Stimulated activated CD4-positive, alpha-beta T cell treated with anti-CD3 and anti-CD28 coated beads, TNF-alpha, amount 100 ng/mL, for 1 hour (primary cell): ENCODE data around the gene MICALL2.
A peak's percentile ranks its signal among the peaks of the same experiment; 100 is the strongest.

Experiments used
- DNase-seq, 3 donors: peaks; one replicate each; pipeline ENCODE4 v3.0.0-alpha.2; 2020; ENCODE audit warnings: low read depth in 3 of 3, low spot score in 1 of 3

MICALL2 gene

GRCh38 chr7:1493571-1493970 lies 34.3 kb upstream of the MICALL2 start:
- no peak for DNase-seq

DNA sequence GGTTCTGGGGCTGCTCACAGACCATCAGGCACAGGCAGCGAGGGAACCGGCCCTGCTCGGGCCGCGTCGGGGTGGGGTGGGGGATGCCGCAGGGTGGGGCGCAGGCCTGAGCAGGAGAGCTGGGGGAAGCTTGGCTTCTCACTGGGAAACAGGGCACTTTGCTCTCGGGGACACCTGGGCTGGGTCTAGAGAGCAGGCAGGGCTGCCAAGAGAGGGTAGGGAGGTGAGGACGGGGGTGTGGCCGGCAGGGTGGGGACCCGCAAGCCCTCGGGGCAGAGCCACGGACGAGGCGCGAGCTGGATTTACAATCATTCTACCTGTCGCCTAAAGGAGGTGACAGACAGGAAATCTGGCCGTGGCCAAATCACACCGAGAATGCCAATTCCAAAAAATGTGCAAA lies 33.9 kb upstream of the MICALL2 start:
- DNase-seq = no peak

DNA sequence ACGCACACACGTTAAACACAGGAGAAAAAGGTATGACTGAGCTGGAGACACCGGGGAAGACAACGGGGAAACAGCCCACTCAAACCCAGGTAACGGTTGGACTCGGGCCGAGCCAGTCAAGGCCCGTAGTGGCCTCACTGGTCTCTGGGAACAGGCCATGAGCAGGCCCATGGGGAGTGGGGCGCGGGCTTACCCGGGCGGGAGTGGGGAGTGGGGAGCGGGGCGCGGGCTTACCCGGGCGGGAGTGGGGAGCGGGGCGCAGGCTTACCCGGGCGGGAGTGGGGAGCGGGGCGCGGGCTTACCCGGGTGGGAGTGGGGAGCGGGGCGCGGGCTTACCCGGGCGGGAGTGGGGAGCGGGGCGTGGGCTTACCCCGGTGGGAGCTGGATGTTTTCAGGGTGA lies 33.4 kb upstream of the MICALL2 start:
- no peak for DNase-seq

DNA sequence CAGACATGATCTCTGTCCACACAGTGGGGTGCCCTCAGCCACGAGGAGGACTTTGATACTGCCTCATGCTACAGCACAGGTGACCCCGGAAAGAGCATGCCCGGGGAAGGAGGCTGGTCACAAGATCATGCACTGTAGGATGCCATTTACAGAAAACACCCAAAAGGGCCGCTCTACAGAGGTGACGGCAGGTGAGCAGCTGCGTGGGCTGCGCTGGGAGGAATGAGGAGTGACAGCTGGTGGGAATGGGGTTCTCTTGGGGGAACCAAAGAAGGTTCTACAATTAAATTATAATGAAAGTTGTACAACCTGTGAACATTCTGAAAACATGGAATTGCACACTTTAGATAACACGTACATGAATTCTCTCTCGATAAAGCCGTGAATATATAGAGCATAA lies 33.0 kb upstream of the MICALL2 start:
- DNase-seq = no peak

- DNase-seq = no peak
Measured at GRCh38 chr7:1490837-1491236, 31.6 kb upstream of the MICALL2 start.

DNA sequence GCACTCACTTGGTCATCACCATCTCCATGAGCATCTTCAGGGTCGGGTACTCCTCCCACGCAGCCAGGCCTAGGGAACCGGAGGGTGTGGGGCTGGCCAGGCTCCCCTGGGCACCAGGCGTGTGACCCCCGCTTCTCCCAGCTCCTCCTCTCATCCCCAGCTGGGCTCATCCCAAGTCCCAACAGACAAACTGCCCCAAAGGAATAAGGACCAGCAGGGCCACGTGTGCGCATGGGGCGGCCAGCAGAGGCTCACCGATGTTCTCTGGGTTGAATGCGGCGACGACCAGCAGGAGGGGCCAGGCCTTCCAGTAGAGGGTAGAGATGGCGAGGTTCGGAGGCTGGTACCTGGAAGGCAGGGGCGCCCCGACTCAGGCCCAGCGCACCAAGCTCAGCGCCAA lies 30.1 kb upstream of the MICALL2 start:
- no peak for DNase-seq

GRCh38 chr7:1488016-1488415 lies 28.7 kb upstream of the MICALL2 start:
- no peak for DNase-seq

DNA sequence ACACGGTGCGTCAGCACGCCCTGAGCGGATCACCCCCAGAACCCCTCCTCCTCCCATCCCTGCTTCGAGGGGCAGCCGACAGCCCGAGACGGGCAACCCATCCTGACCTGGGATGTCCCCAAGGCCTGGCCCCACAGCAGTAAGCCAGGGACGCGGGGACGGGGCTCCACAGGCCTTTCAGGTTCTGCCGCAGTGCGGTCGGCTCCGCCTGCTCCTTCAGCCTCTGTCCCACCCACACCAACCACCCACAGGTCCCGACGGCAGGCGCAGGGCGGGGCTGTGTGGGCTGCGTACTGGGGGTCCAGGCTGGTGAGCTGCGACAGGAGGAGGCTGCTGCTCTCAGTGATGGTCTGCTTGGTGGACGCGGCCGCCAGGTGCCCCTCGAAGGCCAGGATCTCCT lies 28.2 kb upstream of the MICALL2 start:
- DNase-seq = no peak

DNA sequence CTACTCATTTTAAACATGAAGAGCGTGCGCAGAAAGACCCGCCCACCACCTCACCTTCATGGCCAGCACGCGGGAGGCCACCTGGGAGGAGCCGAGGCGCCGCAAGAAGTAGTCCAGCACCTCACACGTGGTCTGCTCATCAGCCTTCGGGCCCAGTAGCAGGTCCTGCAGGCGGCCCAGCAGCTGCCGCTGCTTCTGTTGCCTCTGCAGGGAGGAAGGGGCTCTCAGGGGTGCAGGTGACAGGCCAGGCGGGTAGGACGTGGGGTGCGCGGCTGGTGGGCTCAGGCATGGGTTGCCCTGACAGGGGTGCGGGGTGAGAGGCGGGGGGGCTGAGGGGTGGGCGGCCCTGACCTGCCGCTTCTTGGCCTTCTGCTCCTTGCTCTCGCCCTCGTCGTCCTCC lies 27.3 kb upstream of the MICALL2 start:
- no peak for DNase-seq

DNA sequence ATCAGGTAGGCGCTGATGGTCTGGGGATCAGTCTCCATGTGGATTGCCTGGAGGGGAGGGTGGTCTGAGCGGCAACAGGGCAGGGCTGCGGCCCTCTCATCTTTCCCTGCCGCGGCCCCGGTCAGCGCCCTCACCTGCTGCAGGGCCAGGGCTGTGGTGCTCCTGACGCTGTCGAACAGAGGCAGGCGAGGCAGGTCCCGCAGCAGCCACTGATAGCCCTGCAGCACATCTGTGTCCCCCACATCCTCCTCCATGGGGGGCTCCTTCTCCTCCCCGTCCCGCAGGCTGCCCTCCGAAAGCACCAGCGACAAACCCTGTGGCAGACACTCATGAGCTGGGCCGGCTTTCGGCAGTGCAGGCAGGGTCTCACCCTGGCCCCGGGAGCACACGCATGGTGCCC lies 25.9 kb upstream of the MICALL2 start:
- DNase-seq = no peak

- DNase-seq = no peak
Measured at GRCh38 chr7:1484569-1484968, 25.3 kb upstream of the MICALL2 start.

DNA sequence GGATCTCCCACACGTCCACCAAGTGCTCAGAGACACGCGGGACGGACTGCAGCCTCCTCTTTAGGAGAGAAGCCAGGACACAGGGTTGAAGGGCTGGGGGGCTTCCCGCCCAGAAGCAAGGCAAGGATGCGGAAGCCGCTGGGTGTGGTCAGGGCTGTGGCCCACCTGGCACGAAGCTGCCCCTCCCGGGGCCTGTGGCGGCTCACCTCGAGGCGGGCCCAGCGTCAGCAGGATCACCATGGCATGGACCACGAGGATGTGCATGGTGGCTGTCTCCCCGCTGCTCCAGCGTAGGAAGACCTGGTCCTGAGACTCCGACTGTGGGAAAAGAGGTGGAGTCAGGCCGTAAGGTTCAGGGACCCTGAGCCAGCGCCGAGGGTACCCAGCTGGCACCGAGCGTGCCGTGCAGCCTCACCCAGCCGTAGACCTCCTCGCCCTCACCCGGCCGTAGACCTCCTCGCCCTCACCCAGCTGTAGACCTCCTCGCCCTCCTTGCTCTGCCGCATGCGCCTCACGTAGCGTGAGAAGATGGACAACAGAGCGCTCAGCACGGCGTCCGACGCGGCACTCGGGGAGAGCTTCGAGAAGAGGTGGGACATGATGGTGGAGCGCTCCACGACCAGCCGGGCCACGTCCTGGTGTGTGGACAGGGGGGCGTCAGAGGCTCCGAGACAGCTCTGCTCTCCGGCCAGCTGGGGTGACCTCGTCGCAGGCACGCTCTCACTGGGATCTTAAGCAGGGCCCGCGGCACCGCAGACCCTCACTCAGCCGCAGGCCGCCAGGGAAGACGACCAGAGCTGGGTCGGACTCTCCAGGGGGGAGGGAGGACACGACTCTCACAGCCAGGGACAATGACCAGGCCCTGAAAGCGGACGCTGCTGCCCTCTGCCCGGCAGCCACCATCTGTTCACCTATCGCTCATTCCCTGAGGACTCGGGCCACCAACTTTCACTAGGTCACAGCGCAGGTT lies 24.6 kb upstream of the MICALL2 start:
- no peak for DNase-seq

- DNase-seq = no peak
Measured at GRCh38 chr7:1483079-1483478, 23.8 kb upstream of the MICALL2 start.

GRCh38 chr7:1481300-1481699 lies 22.0 kb upstream of the MICALL2 start:
- DNase-seq = no peak

DNA sequence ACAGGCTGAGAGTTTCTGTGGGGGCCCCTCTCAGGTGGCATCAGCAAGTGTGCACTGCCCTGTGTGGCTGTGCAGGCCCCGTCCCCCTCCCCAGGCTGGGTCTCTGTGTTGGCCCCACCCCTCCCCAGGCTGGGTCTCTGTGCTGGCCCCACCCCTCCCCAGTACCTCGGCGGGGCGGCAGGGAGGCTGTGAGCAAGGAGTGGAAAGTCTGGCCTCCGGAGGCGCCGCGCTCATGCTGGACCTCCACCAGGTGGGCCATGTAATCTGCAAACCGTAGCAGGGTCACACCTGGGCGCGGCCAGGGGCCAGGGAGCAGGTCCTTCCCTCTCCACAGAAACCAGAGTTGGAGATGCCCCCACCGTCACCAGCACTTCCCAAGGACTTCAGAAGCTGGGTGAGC lies 21.4 kb upstream of the MICALL2 start:
- no peak for DNase-seq

DNA sequence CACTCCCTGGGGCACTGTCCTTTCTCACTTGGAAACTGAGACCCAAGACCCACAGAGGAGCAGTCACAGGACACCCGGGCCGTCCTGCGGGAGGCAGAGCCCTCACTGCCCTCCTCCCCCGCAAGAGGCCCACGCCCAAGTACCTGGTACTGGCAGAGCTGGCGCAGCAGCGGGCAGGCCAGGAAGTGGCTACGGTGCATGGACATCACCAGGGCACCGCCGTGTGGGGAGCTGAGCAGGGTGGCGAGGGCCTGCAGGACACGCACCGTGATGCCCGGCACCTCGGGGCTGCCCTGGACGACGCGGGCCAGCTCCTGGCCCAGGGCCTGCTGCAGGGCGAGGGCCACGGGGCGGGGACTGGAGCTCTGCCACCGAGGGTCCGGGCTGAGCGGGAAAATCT lies 20.0 kb upstream of the MICALL2 start:
- DNase-seq = no peak

DNA sequence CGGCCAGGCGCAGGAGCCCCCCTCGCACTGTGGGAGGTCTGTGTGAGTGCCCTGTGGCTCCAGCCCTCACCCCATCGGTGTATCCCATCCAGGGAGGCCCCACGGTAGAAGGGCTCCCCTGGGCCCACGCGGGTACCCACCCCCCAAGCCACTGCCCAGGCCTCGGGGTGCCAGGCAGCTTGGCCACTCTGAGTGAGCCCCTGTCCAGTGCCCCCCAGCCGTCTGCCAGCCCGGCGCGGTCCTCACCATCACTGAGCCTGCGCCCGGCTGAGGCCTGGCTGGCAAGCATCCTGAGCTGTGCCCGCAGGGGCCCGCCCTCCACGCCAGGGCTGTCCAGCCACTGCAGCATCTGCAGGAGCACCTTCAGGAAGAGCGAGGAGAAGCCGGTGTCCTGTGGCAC lies 19.2 kb upstream of the MICALL2 start:
- DNase-seq = no peak

GRCh38 chr7:1476859-1477258 lies 17.6 kb upstream of the MICALL2 start:
- no peak for DNase-seq

DNA sequence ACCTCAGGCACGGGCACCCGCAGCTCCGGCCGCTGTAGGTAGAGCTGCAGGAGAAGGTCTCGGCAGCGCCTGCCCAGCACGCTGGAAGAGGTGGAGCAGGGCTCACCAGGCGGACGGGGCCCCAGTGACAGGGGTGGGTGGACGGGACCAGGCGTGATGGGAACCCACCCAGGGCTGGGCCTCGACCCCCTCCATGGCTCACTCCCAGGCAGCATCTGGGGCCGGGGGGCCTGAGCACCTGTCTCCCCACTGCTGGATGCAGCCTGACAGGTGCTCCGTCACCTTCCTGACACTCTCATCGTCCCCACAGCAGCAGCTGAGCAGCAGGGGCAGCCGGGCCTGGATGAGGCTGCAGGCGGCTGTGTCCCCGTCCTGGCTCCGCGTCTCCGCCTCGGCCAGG lies 16.7 kb upstream of the MICALL2 start:
- DNase-seq = no peak

DNA sequence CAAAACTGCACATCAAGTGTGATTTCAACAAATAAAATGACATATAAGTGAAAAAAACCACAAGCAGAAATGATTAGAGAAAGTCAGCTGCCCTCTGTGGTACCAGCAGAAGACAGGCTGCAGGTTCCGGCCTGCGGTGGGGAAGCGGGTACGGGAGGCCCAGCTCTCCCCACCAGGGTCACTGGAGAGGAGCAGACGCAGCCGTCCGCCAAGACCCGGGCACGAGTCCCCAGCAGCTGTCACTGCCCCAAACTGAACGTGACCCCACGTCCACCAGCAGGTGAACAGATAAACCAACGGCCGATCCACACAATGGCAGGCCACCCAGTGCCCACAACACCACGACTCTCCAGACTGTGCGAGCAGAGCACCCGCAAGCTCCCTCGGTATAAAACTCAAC lies 16.1 kb upstream of the MICALL2 start:
- no peak for DNase-seq

GRCh38 chr7:1474736-1475135 lies 15.5 kb upstream of the MICALL2 start:
- DNase-seq = no peak

DNA sequence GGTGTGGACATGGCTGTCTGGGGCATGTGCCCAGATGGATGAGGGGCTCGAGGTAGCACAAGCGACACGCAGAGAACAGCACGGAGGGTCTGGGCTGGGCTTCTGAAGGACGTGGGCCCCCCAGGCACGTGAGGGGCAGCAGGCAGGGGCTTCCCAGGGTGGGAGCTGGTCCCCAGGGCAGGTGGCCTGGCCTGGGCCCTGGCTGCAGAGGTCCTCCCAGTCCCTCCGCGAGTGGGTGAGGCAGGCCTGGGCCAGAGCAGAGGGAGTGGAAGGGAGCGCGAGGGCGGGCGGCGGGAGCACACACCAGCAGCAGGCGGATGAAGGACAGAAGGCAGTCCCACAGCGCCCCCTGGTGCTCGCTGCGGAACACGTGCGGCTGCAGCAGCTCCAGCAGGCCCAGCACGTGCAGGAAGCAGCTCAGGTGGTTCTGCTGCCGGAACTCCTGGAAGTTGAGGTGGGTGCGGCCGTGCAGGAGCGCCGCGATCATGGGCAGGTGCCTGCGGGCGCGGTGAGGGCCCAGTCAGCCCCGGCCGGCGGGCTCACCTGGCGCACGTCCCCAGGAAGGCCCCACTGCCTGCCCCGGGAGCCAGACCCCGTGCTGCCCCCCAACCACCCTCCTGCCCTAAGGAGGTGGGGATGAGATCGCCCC lies 14.7 kb upstream of the MICALL2 start:
- DNase-seq = peak; percentile 72 to 85 (median 73)

- DNase-seq = no peak
Measured at GRCh38 chr7:1470901-1471300, 11.6 kb upstream of the MICALL2 start.
